GM12891 (cell line): ENCODE data around the gene HSP90AB1.

Source experiments
- POLR2A ChIP-seq: IDR thresholded peaks from 2 replicates; pipeline ENCODE4 v1.6.1; 2011; ENCODE audit warnings: low read depth, low read length, control low read depth
- TAF1 ChIP-seq: IDR thresholded peaks from 2 replicates; pipeline ENCODE4 v1.6.1; 2011; ENCODE audit warnings: low read depth, low read length, control low read depth

GRCh38 chr6:44249082-44249748 is 2.3 kb downstream of the HSP90AB1 start:
- no peak for TF ChIP-seq TAF1
- TF ChIP-seq POLR2A = 0 out of 2 replicates have a peak, but pooled peaks have one; percentile 30
